GM12878 (cell line): ENCODE data around the gene NTN3. TPM values are rescaled to one million over a fixed set of nuclear protein-coding genes. Genes with fewer than 3 reads are reported as not detected.
"Not testable (repeated sequence)": the region's sequence is repeated elsewhere in the genome, so short reads cannot be mapped to it uniquely, and the experiment has no call there.

Source experiments
- ATAC-seq: fragments of 200-7000 bp; cut with Tn5 transposase; 3 replicates; pipeline ENCODE4 v1.9.1; 2020; ENCODE audit warnings: mild to moderate bottlenecking, moderate library complexity
- BruUV-seq: library from RNA; stranded (reverse); fragments of 400-500 nt; replicated peaks from 2 replicates; lab custom pipeline; 2021; lab: Mats Ljungman, UMichigan
- CTCF ChIA-PET: fragments of 300-600 bp; sonication (Branson Sonifier 250); formaldehyde crosslinking; extraction: SDS; loops from one replicate; lab custom pipeline; 2021; ENCODE audit warnings: inconsistent platforms; lab: Yijun Ruan, JAX
- POLR2A ChIA-PET: fragments of 350-600 bp; formaldehyde crosslinking; extraction: SDS; loops from one replicate; lab custom pipeline; 2021; ENCODE audit warnings: inconsistent platforms; lab: Charles Lee
- RAD21 ChIA-PET: fragments of 300-600 bp; sonication (Branson Sonifier 250); formaldehyde crosslinking; loops from one replicate; lab custom pipeline; 2023; ENCODE audit warnings: antibody characterized with exemption; ENCODE audit not compliant: unreplicated experiment; lab: Charles Lee
- SMC1A ChIA-PET: fragments of 300-600 bp; sonication (Branson Sonifier 250); formaldehyde crosslinking; loops from one replicate; lab custom pipeline; 2023; ENCODE audit not compliant: unreplicated experiment, uncharacterized antibody; lab: Charles Lee
- DNase-seq: peaks from one replicate; pipeline ENCODE4 v3.0.0-alpha.2; 2011; ENCODE audit warnings: low read depth, low spot score
- FAIRE-seq: peaks from 3 replicates; lab custom pipeline; 2011; peaks lifted over from hg19 to GRCh38; lab: Jason Lieb, UNC
- H2AFZ ChIP-seq: 2 replicates; pipeline ENCODE4 v1.6.0; 2011; ENCODE audit warnings: low read depth, low read length, control low read depth; ENCODE audit not compliant: control insufficient read depth
- H3K27ac ChIP-seq: 2 replicates; pipeline ENCODE4 v1.5.1; 2011; ENCODE audit warnings: control low read depth; ENCODE audit not compliant: control insufficient read depth, insufficient read depth
- H3K27me3 ChIP-seq, 2 experiments: replicated peaks in 1 of 2; 2 replicates each; pipeline versions ENCODE4 v1.6.0 to v1.6.1; 2011; ENCODE audit warnings: low read length in 1 of 2; ENCODE audit not compliant: control insufficient read depth in 2 of 2, insufficient read depth in 2 of 2
- H3K36me3 ChIP-seq, 2 experiments: 2 replicates each; pipeline ENCODE4 v1.5.1; 2011; ENCODE audit warnings: low read length in 1 of 2; ENCODE audit not compliant: control insufficient read depth in 2 of 2, insufficient read depth in 2 of 2
- H3K4me1 ChIP-seq: 2 replicates; pipeline ENCODE4 v1.6.1; 2011; ENCODE audit warnings: mild to moderate bottlenecking, low read length, moderate library complexity, mixed read lengths; ENCODE audit not compliant: control insufficient read depth, insufficient read depth
- H3K4me2 ChIP-seq: 2 replicates; pipeline ENCODE4 v1.6.0; 2011; ENCODE audit warnings: control low read depth; ENCODE audit not compliant: control insufficient read depth, insufficient read depth
- H3K4me3 ChIP-seq: fragments of 200-600 bp; sonication (generic); 2 replicates; pipeline ENCODE4 v1.5.1; 2016
- H3K79me2 ChIP-seq: 2 replicates; pipeline ENCODE4 v1.6.0; 2011; ENCODE audit warnings: low read length; ENCODE audit not compliant: control insufficient read depth, insufficient read depth
- H3K9ac ChIP-seq: 2 replicates; pipeline ENCODE4 v1.8.0; 2011; ENCODE audit warnings: low read length, control low read depth, mixed read lengths; ENCODE audit not compliant: control insufficient read depth, insufficient read depth
- H3K9me3 ChIP-seq: replicated peaks from 3 replicates; pipeline ENCODE4 v1.5.1; 2011; ENCODE audit warnings: mild to moderate bottlenecking, low read length; ENCODE audit not compliant: control insufficient read depth, insufficient read depth
- H4K20me1 ChIP-seq: 2 replicates; pipeline ENCODE4 v1.6.0; 2011; ENCODE audit not compliant: control insufficient read depth, insufficient read depth
- BCLAF1 ChIP-seq: fragments of 450-650 bp; IDR thresholded peaks from 2 replicates; pipeline ENCODE4 v1.6.1; 2017; ENCODE audit warnings: antibody characterized with exemption, mild to moderate bottlenecking, moderate library complexity
- BHLHE40 ChIP-seq, 2 experiments: fragments of 450-650 bp in 1 of 2; IDR thresholded peaks; 2 replicates each; pipeline ENCODE4 v1.6.1; 2011 to 2017; ENCODE audit warnings: low read depth in 2 of 2, borderline replicate concordance in 1 of 2, improper control_type of control experiment in 1 of 2, low read length in 1 of 2, mild to moderate bottlenecking in 1 of 2
- ESRRA ChIP-seq: IDR thresholded peaks from 2 replicates; pipeline ENCODE4 v1.6.1; 2012; ENCODE audit warnings: mild to moderate bottlenecking, low read length, improper control_type of control experiment
- MYB ChIP-seq: fragments of 150-350 bp; IDR thresholded peaks from 2 replicates; pipeline ENCODE4 v1.6.1; 2014; ENCODE audit warnings: mild to moderate bottlenecking, low read depth, low read length, borderline replicate concordance
- SRF ChIP-seq, 2 experiments: IDR thresholded peaks; 2 replicates each; pipeline ENCODE4 v1.6.1; 2011; ENCODE audit warnings: low read depth in 2 of 2, low read length in 2 of 2, mild to moderate bottlenecking in 1 of 2, moderate library complexity in 1 of 2
- WGBS: methylation state at CpG from one replicate; pipeline ENCODE4 v1.1.6; 2016; ENCODE audit warnings: low lambda C conversion rate; ENCODE audit not compliant: insufficient replicate concordance, insufficient coverage; ENCODE audit errors: missing lambda C conversion rate; 5-methylcytosine and 5-hydroxymethylcytosine counted together
- in situ Hi-C: fragments of 300-500 bp; cut with MboI; formaldehyde crosslinking; loops from 9 replicates; pipeline ENCODE4 v1.14.3; 2018; ENCODE audit warnings: mixed read lengths
- intact Hi-C: fragments of 100-400 bp; cut with micrococcal nuclease; formaldehyde crosslinking; loops from one replicate; pipeline ENCODE4 v1.14.2; 2022; ENCODE audit not compliant: unreplicated experiment
- polyA plus RNA-seq, 11 experiments: library from polyadenylated mRNA; depleted of rRNA in 4 of 11; unstranded in 6 of 11; stranded (reverse) in 5 of 11; fragments of >200 nt; fragmentation: Nextera tagmentation in 4 of 11; fragmentation: Illumina TruSeq in 1 of 11; extraction: Ambion mirVana in 4 of 11; extraction: Trizol in 1 of 11; gene quantifications; 1 replicate in 1 of 11; 2 replicates in 10 of 11; pipeline versions ENCODE4 v1.2.1 to v1.2.3, GENCODE V29; 2011 to 2016; ENCODE audit warnings: inconsistent platforms in 2 of 11, missing spikeins in 2 of 11, low read depth in 1 of 11
- total RNA-seq, 4 experiments: library from RNA; depleted of rRNA in 3 of 4; stranded (reverse); fragments of >200 nt in 3 of 4; fragmentation: Illumina TruSeq in 1 of 4; extraction: Trizol in 1 of 4; gene quantifications; 2 replicates each; pipeline versions ENCODE4 v1.2.1 to v1.2.3, GENCODE V29; 2013 to 2021
- TF ChIP-seq, protein P1 (sequence below): fragments of 450-650 bp; IDR thresholded peaks from 2 replicates; pipeline ENCODE4 v1.6.1; 2017; ENCODE audit warnings: mild to moderate bottlenecking
- TF ChIP-seq, protein P2 (sequence below): fragments of 450-650 bp; IDR thresholded peaks from 2 replicates; pipeline ENCODE4 v1.6.1; 2016; ENCODE audit warnings: mild to moderate bottlenecking

Gene NTN3
- total and polyA plus RNA-seq, 10 of the 15 experiments (the other 5 are each of a cell fraction or from before 2014, with no cell fraction given), result 0.04 TPM; not detected in 9

GRCh38 chr16:2478279-2478678, 7.2 kb downstream of the NTN3 start:
- Histone ChIP-seq H3K27ac (no peak overlapping the region), H3K79me2 (no peaks in the 10 kb centered on the region), H3K4me2 (no peak overlapping the region), H3K9me3 (no peaks in the 10 kb centered on the region), H3K27me3 (no peaks in the 10 kb centered on the region), H3K9ac (no peak overlapping the region), H2AFZ (no peak overlapping the region), H4K20me1 (no peaks in the 10 kb centered on the region), H3K36me3 (no peaks in the 10 kb centered on the region), H3K4me3 (no peak overlapping the region), H3K4me1 (peaks cover 6% of the 10 kb centered on the region)
- BruUV-seq, result no TSS peak
- FAIRE-seq, result no peak
- 83% methylated on average over 8 of the region's 8 CpGs for WGBS
- RAD21 ChIA-PET, result interaction anchor here (1.5 kb wide), 1 partner anchor 10 kb away, joined by 4 read pairs; no protein-coding TSS in a partner anchor
- in situ Hi-C loops (no loop called here), intact Hi-C loops (no loop called here)
- ATAC-seq, result no peak
- SMC1A ChIA-PET, result interaction anchor here (1.4 kb wide), 1 partner anchor 9 kb away, joined by 4 read pairs; no protein-coding TSS in a partner anchor
- TF ChIP-seq BHLHE40 (IDR thresholded peaks at IDR 0.05; ENCODE audit: borderline replicate concordance in 1 of 2, low read depth in 2 of 2, low read length in 1 of 2) (no peak), MYB (no peak), BCLAF1 (no peak), SRF (IDR thresholded peaks at IDR 0.05; ENCODE audit: low read depth in 2 of 2, low read length in 2 of 2) (no peak), ESRRA (no peak)
- TF ChIP-seq, protein P1, sequence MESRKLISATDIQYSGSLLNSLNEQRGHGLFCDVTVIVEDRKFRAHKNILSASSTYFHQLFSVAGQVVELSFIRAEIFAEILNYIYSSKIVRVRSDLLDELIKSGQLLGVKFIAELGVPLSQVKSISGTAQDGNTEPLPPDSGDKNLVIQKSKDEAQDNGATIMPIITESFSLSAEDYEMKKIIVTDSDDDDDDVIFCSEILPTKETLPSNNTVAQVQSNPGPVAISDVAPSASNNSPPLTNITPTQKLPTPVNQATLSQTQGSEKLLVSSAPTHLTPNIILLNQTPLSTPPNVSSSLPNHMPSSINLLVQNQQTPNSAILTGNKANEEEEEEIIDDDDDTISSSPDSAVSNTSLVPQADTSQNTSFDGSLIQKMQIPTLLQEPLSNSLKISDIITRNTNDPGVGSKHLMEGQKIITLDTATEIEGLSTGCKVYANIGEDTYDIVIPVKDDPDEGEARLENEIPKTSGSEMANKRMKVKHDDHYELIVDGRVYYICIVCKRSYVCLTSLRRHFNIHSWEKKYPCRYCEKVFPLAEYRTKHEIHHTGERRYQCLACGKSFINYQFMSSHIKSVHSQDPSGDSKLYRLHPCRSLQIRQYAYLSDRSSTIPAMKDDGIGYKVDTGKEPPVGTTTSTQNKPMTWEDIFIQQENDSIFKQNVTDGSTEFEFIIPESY, result no peak
- TF ChIP-seq, protein P2, sequence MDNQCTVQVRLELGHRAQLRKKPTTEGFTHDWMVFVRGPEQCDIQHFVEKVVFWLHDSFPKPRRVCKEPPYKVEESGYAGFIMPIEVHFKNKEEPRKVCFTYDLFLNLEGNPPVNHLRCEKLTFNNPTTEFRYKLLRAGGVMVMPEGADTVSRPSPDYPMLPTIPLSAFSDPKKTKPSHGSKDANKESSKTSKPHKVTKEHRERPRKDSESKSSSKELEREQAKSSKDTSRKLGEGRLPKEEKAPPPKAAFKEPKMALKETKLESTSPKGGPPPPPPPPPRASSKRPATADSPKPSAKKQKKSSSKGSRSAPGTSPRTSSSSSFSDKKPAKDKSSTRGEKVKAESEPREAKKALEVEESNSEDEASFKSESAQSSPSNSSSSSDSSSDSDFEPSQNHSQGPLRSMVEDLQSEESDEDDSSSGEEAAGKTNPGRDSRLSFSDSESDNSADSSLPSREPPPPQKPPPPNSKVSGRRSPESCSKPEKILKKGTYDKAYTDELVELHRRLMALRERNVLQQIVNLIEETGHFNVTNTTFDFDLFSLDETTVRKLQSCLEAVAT, result no peak
- no peak for DNase-seq
- POLR2A ChIA-PET, result interaction anchor here (0.7 to 0.8 kb wide), 2 partner anchors 9 to 29 kb away, joined by 3 read pairs; no protein-coding TSS in a partner anchor
- CTCF ChIA-PET, result interaction anchor here (1.5 to 2.3 kb wide), 2 partner anchors 9 to 47 kb away, joined by 5 to 10 read pairs; no protein-coding TSS in a partner anchor

DNA sequence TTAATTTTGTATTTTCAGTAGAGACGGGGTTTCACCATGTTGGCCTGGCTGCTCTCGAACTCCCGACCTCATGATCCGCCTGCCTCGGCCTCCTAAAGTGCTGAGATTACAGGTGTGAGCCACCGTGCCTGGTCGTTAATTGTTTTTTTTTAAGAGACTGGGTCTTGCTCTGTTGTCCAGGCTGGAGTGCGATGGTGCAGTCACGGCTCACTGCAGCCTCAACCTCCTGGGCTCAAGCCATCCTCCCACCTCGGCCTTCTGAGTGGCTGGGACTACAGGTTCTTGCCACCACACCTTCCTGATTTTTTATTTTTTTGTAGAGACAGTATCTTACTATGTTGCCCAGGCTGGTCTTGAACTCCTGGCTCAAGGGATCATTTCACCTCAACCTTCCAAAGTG, 8.9 kb downstream of the NTN3 start:
- POLR2A ChIA-PET, H3K4me2 ChIP-seq, H3K79me2 ChIP-seq, H3K9ac ChIP-seq, FAIRE-seq, intact Hi-C loops, H3K36me3 ChIP-seq, H3K27me3 ChIP-seq, H3K4me3 ChIP-seq, H3K9me3 ChIP-seq, H4K20me1 ChIP-seq, H3K27ac ChIP-seq, ATAC-seq, in situ Hi-C loops, RAD21 ChIA-PET, DNase-seq, BruUV-seq, H3K4me1 ChIP-seq, H2AFZ ChIP-seq, SMC1A ChIA-PET: not testable (repeated sequence)
- CTCF ChIA-PET, result interaction anchor here (0.6 kb wide), 1 partner anchor 22 kb away, joined by 4 read pairs; no protein-coding TSS in a partner anchor
- WGBS, result 88% methylated on average over 10 of the region's 10 CpGs
